ENCODE results near the gene SLC2A4RG.

DNA sequence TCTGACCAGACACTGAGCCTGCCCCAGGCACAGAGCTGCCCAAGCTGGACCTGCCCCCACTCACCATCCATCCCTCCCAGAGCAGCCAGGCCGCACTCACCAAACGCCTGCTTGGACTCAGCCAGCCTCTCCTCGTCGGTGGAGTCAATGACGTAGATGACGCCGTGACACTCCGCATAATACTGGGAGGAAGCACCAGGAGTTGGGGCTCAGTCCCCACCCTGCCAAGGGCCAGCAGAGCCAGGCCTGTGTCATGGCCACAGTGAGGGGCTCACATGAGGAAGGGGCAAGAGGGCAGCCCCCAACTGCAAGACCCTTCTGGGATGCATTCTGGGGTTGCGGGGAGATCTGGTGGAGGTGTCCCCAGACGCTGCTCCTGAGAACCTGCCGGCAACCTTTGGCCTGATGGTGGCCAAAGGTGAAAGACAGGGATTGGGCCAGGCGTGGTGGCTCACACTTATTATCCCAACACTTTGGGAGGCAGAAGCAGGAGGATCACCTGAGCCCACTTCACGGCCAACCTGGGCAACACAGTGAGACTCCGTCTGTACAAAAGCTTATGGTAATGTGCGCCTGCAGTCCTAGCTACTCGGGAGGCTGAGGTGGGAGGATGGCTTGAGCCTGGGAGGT, 37.4 kb upstream of the SLC2A4RG start:
- TF ChIP-seq CTCF (IDR thresholded peaks at IDR 0.05; ENCODE audit: poor library complexity) = no peak
- no peak for TF ChIP-seq EZH2phosphoT487 (IDR thresholded peaks at IDR 0.05; ENCODE audit: low read depth, severe bottlenecking, unreplicated experiment)
- TF ChIP-seq EZH2 (IDR thresholded peaks at IDR 0.05; ENCODE audit: borderline replicate concordance) = no peak

All from hepatocyte (in vitro differentiated cells).